ENCODE measurements around the gene PXN. TPM values are rescaled to one million over a fixed set of nuclear protein-coding genes. Genes with fewer than 3 reads are reported as not detected.

PXN gene
- total and polyA plus RNA-seq, 10 of the 15 experiments (the other 5 are each of a cell fraction or from before 2014, with no cell fraction given), result 1.0 to 32.0 (median 11.5) TPM

DNA sequence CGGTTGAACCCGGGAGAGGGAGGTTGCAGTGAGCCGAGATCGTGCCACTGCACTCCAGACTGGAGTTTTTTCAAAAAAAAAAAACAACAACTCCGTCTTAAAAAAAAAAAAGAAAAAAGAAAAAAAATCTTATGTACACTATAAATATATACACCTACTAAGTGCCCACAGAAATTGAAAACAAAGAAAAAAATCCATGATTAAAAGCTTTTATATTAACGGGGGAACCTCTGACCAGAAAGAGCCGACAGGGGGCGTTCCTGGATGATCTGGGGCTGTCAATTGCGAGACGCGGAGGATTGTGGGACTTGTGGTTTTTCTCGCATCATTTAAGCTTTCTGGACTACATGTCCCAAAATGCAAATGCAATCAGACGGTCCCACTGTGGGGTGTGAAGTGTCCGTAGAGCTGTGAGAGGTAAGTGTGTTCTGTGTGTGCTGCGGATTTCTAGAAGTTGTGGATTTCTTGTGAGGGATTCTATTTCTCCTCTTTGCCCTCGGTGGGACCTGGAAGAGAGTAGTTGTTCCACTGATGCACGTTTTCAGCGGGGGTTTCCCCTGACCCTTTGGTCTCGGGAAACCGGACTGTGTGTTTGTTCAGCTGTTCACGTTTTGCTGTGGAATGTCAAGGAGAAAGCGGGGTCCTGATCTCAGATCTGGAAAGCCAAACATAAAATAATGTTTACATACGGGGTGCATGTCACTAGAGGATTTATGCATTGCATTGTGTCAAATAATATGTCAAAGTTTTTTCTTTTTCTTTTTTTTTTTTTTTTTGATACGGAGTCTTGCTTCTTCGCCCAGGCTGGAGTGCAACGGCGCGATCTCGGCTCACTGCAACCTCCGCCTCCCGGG is 36.7 kb upstream of the PXN start, which contains the start of gene SIRT4 (continued):
- TF ChIP-seq, protein P1, sequence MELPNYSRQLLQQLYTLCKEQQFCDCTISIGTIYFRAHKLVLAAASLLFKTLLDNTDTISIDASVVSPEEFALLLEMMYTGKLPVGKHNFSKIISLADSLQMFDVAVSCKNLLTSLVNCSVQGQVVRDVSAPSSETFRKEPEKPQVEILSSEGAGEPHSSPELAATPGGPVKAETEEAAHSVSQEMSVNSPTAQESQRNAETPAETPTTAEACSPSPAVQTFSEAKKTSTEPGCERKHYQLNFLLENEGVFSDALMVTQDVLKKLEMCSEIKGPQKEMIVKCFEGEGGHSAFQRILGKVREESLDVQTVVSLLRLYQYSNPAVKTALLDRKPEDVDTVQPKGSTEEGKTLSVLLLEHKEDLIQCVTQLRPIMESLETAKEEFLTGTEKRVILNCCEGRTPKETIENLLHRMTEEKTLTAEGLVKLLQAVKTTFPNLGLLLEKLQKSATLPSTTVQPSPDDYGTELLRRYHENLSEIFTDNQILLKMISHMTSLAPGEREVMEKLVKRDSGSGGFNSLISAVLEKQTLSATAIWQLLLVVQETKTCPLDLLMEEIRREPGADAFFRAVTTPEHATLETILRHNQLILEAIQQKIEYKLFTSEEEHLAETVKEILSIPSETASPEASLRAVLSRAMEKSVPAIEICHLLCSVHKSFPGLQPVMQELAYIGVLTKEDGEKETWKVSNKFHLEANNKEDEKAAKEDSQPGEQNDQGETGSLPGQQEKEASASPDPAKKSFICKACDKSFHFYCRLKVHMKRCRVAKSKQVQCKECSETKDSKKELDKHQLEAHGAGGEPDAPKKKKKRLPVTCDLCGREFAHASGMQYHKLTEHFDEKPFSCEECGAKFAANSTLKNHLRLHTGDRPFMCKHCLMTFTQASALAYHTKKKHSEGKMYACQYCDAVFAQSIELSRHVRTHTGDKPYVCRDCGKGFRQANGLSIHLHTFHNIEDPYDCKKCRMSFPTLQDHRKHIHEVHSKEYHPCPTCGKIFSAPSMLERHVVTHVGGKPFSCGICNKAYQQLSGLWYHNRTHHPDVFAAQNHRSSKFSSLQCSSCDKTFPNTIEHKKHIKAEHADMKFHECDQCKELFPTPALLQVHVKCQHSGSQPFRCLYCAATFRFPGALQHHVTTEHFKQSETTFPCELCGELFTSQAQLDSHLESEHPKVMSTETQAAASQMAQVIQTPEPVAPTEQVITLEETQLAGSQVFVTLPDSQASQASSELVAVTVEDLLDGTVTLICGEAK (IDR thresholded peaks at IDR 0.05; ENCODE audit: borderline replicate concordance), result peak; percentile 45; the same call in 1 of the 2 replicates
- TF ChIP-seq, protein P2, sequence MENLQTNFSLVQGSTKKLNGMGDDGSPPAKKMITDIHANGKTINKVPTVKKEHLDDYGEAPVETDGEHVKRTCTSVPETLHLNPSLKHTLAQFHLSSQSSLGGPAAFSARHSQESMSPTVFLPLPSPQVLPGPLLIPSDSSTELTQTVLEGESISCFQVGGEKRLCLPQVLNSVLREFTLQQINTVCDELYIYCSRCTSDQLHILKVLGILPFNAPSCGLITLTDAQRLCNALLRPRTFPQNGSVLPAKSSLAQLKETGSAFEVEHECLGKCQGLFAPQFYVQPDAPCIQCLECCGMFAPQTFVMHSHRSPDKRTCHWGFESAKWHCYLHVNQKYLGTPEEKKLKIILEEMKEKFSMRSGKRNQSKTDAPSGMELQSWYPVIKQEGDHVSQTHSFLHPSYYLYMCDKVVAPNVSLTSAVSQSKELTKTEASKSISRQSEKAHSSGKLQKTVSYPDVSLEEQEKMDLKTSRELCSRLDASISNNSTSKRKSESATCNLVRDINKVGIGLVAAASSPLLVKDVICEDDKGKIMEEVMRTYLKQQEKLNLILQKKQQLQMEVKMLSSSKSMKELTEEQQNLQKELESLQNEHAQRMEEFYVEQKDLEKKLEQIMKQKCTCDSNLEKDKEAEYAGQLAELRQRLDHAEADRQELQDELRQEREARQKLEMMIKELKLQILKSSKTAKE (IDR thresholded peaks at IDR 0.05; ENCODE audit: low read depth, poor library complexity, severe bottlenecking), result peak; percentile 77
- TF ChIP-seq, protein P3, sequence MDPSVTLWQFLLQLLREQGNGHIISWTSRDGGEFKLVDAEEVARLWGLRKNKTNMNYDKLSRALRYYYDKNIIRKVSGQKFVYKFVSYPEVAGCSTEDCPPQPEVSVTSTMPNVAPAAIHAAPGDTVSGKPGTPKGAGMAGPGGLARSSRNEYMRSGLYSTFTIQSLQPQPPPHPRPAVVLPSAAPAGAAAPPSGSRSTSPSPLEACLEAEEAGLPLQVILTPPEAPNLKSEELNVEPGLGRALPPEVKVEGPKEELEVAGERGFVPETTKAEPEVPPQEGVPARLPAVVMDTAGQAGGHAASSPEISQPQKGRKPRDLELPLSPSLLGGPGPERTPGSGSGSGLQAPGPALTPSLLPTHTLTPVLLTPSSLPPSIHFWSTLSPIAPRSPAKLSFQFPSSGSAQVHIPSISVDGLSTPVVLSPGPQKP (IDR thresholded peaks at IDR 0.05; ENCODE audit: low read depth, low read length), result no peak
- peak; percentile 96 for TF ChIP-seq RUNX3 (IDR thresholded peaks at IDR 0.05; ENCODE audit: low read length)
- TF ChIP-seq, protein P4, sequence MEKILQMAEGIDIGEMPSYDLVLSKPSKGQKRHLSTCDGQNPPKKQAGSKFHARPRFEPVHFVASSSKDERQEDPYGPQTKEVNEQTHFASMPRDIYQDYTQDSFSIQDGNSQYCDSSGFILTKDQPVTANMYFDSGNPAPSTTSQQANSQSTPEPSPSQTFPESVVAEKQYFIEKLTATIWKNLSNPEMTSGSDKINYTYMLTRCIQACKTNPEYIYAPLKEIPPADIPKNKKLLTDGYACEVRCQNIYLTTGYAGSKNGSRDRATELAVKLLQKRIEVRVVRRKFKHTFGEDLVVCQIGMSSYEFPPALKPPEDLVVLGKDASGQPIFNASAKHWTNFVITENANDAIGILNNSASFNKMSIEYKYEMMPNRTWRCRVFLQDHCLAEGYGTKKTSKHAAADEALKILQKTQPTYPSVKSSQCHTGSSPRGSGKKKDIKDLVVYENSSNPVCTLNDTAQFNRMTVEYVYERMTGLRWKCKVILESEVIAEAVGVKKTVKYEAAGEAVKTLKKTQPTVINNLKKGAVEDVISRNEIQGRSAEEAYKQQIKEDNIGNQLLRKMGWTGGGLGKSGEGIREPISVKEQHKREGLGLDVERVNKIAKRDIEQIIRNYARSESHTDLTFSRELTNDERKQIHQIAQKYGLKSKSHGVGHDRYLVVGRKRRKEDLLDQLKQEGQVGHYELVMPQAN (conservative IDR thresholded peaks at IDR 0.05), result peak; percentile 57; the same call in 1 of the 2 replicates
